ENCODE data around the gene TOX3.
A peak's percentile ranks its signal among the peaks of the same experiment; 100 is the strongest.

TOX3 gene

GRCh38 chr16:52489894-52490293 lies 57.0 kb downstream of the TOX3 start:
- no peak for DNase-seq

GRCh38 chr16:52488837-52489289 lies 58.1 kb downstream of the TOX3 start:
- DNase-seq = no peak

DNA sequence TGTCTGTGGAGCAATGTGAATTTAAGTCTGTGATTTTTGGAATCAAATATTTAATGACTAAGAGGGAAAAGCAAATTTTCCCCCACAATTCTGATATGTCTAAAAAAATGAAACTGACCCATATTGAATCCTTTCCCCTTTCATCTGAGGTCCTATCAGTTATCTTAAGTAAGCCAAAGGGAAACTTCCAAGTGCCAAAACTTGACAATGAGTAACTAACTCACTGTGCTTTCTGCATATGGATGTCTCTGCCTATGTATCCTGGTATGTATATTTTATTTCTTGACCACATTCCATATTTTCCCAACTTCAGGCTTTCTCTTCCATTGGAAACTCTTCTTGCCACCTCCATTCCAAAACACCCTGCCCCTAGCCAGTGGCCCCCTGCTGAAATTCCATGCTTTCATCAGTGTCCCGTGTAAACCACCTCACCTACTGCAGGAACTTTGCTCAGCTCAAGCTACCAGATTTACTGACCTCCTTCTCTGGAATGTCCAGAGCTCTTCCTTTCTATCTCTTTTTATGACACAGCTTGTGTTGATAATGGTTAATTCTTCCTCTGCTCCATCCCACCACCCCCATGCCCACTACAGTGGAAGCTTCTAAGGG lies 59.0 kb downstream of the TOX3 start:
- DNase-seq = no peak

- no peak for DNase-seq
Observed at GRCh38 chr16:52480237-52480636, 66.7 kb downstream of the TOX3 start.

GRCh38 chr16:52476111-52476510 lies 70.8 kb downstream of the TOX3 start:
- no peak for DNase-seq

- no peak for DNase-seq
Observed at GRCh38 chr16:52474679-52475078, 72.3 kb downstream of the TOX3 start.

- no peak for DNase-seq
Observed at GRCh38 chr16:52473096-52473495, 73.8 kb downstream of the TOX3 start.

DNA sequence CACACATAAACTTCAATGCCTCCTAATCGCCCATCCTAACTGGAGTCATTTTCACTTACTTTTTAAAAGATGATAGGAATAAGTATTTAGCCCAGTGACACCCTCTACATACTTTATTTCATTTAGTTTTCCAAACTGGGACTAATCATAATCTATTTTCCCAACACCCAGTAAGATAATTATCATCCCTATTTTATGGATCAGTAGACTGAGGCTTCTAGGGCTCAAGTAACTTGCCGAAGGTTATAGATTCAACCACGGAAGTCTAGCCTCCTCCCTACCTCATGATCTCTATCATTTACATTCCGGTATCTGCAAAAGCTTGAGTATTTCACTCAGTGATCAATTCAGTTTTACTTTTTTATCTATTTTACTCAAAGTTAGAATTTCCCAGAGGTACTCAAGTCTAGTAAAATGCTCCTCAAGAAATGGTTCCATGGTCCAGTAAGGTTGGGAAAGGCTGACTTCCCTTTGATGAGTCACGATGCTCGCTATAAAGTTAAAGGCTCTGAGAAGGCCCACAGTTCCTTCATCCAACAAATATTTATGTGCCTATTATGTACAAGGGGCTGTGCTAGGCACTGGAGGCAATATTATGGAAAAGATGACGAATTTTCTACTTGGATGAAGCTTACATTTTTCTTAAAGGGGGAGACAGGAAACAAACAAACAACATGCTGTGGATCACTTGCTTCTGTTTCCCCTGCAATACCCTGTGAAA lies 75.1 kb downstream of the TOX3 start:
- no peak for DNase-seq

- no peak for DNase-seq
Observed at GRCh38 chr16:52470585-52470984, 76.4 kb downstream of the TOX3 start.

- no peak for DNase-seq
Observed at GRCh38 chr16:52469775-52470174, 77.2 kb downstream of the TOX3 start.

- no peak for DNase-seq
Observed at GRCh38 chr16:52469091-52469490, 77.9 kb downstream of the TOX3 start.

GRCh38 chr16:52467753-52468152 lies 79.2 kb downstream of the TOX3 start:
- DNase-seq = no peak

- peak; percentile 29 for DNase-seq
Observed at GRCh38 chr16:52466994-52467393, 79.9 kb downstream of the TOX3 start.

DNA sequence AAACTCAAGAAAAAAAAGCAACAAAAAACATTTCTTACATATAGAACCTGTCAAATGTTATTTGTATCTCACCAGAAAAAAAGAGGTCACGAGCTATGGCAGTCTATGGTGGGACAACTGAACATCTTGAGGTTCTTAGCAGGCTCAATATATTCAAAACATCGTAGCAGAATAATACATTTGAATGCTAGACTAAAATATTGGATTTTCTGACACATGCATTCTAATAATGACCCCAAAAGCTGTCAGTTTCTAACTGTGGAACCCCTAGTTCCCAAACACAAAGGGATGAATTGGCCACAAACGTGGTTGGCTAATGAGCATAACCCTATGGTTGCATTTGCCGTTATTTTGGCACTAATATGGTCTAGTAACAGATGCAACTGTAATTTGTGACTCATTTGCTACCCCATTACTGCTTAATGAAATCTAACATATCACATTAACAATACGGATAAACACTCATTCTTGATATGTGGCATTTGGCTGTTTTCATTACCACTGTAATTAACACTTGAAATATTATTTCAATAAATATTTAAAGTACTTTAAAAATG lies 81.2 kb downstream of the TOX3 start:
- DNase-seq = no peak

- DNase-seq = no peak
Observed at GRCh38 chr16:52463904-52464303, 83.0 kb downstream of the TOX3 start.

GRCh38 chr16:52462816-52463215 lies 84.1 kb downstream of the TOX3 start:
- DNase-seq = no peak

GRCh38 chr16:52460639-52461178 lies 86.2 kb downstream of the TOX3 start:
- no peak for DNase-seq

DNA sequence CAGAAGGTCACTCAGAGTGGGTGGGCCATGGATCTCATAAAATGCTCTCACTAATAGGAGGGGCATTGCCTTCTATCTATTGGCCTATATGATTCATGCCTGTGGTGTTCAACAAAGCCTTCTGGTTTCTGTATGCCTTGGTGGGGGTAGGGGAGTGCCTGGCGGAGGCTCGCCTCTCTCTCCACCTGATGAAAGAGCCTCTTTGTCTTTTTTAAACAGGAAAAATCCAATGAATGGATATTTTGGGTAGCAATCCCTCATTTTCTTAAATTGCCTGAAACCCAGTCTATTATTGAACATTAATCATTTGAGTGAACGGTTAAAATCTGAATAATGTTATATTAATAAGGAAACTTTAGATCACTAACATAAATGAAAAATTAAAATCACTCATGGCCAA lies 90.6 kb downstream of the TOX3 start:
- no peak for DNase-seq

DNA sequence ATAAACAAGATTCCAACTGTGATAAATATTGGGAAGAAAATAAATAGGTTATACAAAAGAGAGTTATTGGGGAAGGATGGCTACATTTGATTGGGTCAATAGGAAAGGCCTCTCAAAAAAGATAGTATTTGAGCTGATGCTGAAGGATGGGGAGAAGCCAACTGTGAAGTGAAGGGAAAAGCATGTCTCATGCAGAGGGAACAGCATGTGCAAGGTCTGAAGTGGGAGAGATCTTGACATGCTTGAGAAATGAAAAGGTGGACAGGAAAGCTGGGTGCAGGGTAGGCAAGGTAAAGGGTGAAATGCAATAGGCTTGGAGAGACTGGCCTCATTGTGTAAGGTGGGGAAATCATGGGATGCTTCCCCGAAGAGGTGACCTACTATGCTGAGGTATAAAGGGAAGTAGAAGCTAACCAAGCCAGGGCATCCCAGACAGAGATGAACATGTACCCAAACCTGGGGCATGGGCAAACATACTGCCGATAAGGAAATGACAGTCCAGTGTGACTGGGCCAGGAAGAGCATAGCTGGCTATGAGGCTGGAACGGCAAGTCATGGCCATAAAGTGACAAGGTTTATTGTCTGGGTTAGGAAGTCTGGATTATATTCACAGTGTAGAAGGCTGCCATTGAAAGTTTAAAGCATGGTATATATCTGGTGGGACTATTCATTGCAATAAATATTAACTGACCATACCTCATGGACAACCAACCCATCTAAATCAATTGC lies 91.2 kb downstream of the TOX3 start:
- no peak for DNase-seq

- no peak for DNase-seq
Observed at GRCh38 chr16:52453644-52454043, 93.3 kb downstream of the TOX3 start.

GRCh38 chr16:52451971-52452421 lies 94.9 kb downstream of the TOX3 start:
- no peak for DNase-seq

DNA sequence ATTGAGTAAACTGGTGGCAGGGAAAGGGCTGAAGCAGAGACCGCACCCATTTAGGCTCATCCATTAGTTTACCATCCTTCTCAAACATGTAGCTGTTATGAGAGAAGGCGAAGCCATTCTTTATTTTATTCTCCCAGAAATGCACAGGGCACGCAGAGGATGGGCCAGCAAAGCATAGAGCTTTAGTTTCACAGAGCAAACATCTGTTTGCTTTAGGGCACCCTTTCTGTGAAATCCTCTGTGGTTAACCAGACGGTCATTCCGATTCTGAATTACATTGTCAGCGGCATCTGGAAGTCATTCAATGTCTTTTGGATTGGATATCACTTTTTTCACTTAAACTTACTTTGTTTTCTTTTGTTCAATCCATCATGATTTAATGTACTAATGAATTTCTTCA lies 96.0 kb downstream of the TOX3 start:
- no peak for DNase-seq

- DNase-seq = no peak
Observed at GRCh38 chr16:52450241-52450640, 96.7 kb downstream of the TOX3 start.
